Measurements from ENCODE around the gene TCF12. TPM values are rescaled to one million over a fixed set of nuclear protein-coding genes. Genes with fewer than 3 reads are reported as not detected.

TCF12 gene
- total RNA-seq, 4 donors from 2014 or later, result 105 to 446 (median 180) TPM

- TF ChIP-seq CTCF (IDR thresholded peaks at IDR 0.05), result no peak
- TF ChIP-seq POLR2AphosphoS5 (IDR thresholded peaks at IDR 0.05), result no peak
- no peak for TF ChIP-seq POLR2A (IDR thresholded peaks at IDR 0.05)
- TF ChIP-seq EP300 (IDR thresholded peaks at IDR 0.05; ENCODE audit: low read depth), result no peak
- no peaks in the 10 kb centered on the region for H3K9me3 ChIP-seq
- DNase-seq, result no peak
- no peak overlapping the region for H3K27ac ChIP-seq
- intact Hi-C loops (cut with DNase I; ENCODE audit: low total_unique reads) (no loop called here), in situ Hi-C loops (cut with MboI; ENCODE audit: low pct_ligation_motif_present in 1 of 4, low pct_unique_long_range_greater_than_20kb in 1 of 4, low sequenced_read_pairs in 3 of 4) (no loop called here)
- no peaks in the 10 kb centered on the region for H3K27me3 ChIP-seq
- 42 to 44% methylated on average over 1 to 3 of the region's 3 CpGs for WGBS, 2 donors (ENCODE audit: low coverage in 1 of 2)
- peaks cover 0 to 15% (median 0%) of the 10 kb centered on the region in 4 donors for H3K4me1 ChIP-seq
- peaks cover 0 to 23% (median 7%) of the 10 kb centered on the region in 4 donors for H3K36me3 ChIP-seq
- no peak overlapping the region for H3K4me3 ChIP-seq
Observed at GRCh38 chr15:57236561-57237300, 318.3 kb downstream of the TCF12 start.

GRCh38 chr15:57237301-57237642 lies 318.8 kb downstream of the TCF12 start:
- intact Hi-C loops (cut with DNase I; ENCODE audit: low total_unique reads), result no loop called here
- in situ Hi-C loops (cut with MboI; ENCODE audit: low pct_ligation_motif_present in 1 of 4, low pct_unique_long_range_greater_than_20kb in 1 of 4, low sequenced_read_pairs in 3 of 4), result no loop called here
- H3K36me3 ChIP-seq, result peaks cover 0 to 23% (median 7%) of the 10 kb centered on the region in 4 donors
- no peak for TF ChIP-seq CTCF (IDR thresholded peaks at IDR 0.05)
- TF ChIP-seq POLR2A (IDR thresholded peaks at IDR 0.05), result no peak
- no peak for TF ChIP-seq EP300 (IDR thresholded peaks at IDR 0.05; ENCODE audit: low read depth)
- no peak for TF ChIP-seq POLR2AphosphoS5 (IDR thresholded peaks at IDR 0.05)
- no peak overlapping the region for H3K27ac ChIP-seq
- 41 to 53% methylated on average over 2 of the region's 2 CpGs for WGBS, 2 donors (ENCODE audit: low coverage in 1 of 2)
- no peak for DNase-seq
- H3K4me3 ChIP-seq, result no peak overlapping the region
- H3K27me3 ChIP-seq, result no peaks in the 10 kb centered on the region
- peaks cover 0 to 15% (median 0%) of the 10 kb centered on the region in 4 donors for H3K4me1 ChIP-seq
- H3K9me3 ChIP-seq, result no peaks in the 10 kb centered on the region

- Histone ChIP-seq H3K27me3 (no peaks in the 10 kb centered on the region), H3K4me3 (no peak overlapping the region), H3K4me1 (peaks cover 0 to 15% (median 0%) of the 10 kb centered on the region in 4 donors), H3K9me3 (no peaks in the 10 kb centered on the region), H3K36me3 (peaks cover 0 to 20% (median 5%) of the 10 kb centered on the region in 4 donors), H3K27ac (no peak overlapping the region)
- intact Hi-C loops (cut with DNase I; ENCODE audit: low total_unique reads) (no loop called here), in situ Hi-C loops (cut with MboI; ENCODE audit: low pct_ligation_motif_present in 1 of 4, low pct_unique_long_range_greater_than_20kb in 1 of 4, low sequenced_read_pairs in 3 of 4) (no loop called here)
- no peak for DNase-seq
- TF ChIP-seq EP300 (IDR thresholded peaks at IDR 0.05; ENCODE audit: low read depth), result no peak
- no peak for TF ChIP-seq POLR2A (IDR thresholded peaks at IDR 0.05)
- no peak for TF ChIP-seq CTCF (IDR thresholded peaks at IDR 0.05)
- no peak for TF ChIP-seq POLR2AphosphoS5 (IDR thresholded peaks at IDR 0.05)
- 49 to 50% methylated on average over 1 of the region's 1 CpG for WGBS, 2 donors (ENCODE audit: low coverage in 1 of 2)
Observed at GRCh38 chr15:57237676-57238075, 319.2 kb downstream of the TCF12 start.

GRCh38 chr15:57245130-57245529 lies 326.7 kb downstream of the TCF12 start:
- intact Hi-C loops (cut with DNase I; ENCODE audit: low total_unique reads), result no loop called here

More at GRCh38 chr15:57245130-57245529, 326.7 kb downstream of the TCF12 start:
- no peak for DNase-seq
- Histone ChIP-seq H3K9me3 (no peaks in the 10 kb centered on the region), H3K4me3 (no peak overlapping the region), H3K27ac (no peak overlapping the region), H3K36me3 (peaks cover 0 to 24% (median 0%) of the 10 kb centered on the region in 4 donors), H3K4me1 (no peaks in the 10 kb centered on the region), H3K27me3 (no peaks in the 10 kb centered on the region)
- WGBS, 2 donors (ENCODE audit: low coverage in 1 of 2), result 14 to 31% methylated on average over 2 to 3 of the region's 3 CpGs
- in situ Hi-C loops (cut with MboI; ENCODE audit: low pct_ligation_motif_present in 1 of 4, low pct_unique_long_range_greater_than_20kb in 1 of 4, low sequenced_read_pairs in 3 of 4), result no loop called here
- TF ChIP-seq POLR2A (IDR thresholded peaks at IDR 0.05) (no peak), EP300 (IDR thresholded peaks at IDR 0.05; ENCODE audit: low read depth) (no peak), CTCF (IDR thresholded peaks at IDR 0.05) (no peak)

Measured in transverse colon (tissue), 4 donors.